BE2C (cell line): ENCODE results near the gene RPS6KA2.

ENCODE experiments used
- DNase-seq: peaks from one replicate; pipeline ENCODE4 v3.0.0-alpha.2; 2020
- H3K27me3 ChIP-seq: fragments of 250-450 bp; sonication (Bioruptor Pico); 2 replicates; pipeline ENCODE4 v1.5.1; 2020; ENCODE audit warnings: mild to moderate bottlenecking
- H3K36me3 ChIP-seq: fragments of 250-450 bp; sonication (Bioruptor Pico); 2 replicates; pipeline ENCODE4 v1.5.1; 2020; ENCODE audit warnings: mild to moderate bottlenecking
- H3K4me1 ChIP-seq: fragments of 250-450 bp; sonication (Bioruptor Pico); 2 replicates; pipeline ENCODE4 v1.5.1; 2020
- H3K4me3 ChIP-seq: 2 replicates; pipeline ENCODE4 v1.5.1; 2011; ENCODE audit warnings: low read depth, low read length
- H3K9me3 ChIP-seq: fragments of 250-450 bp; sonication (Bioruptor Pico); 2 replicates; pipeline ENCODE4 v1.5.1; 2020
- TF ChIP-seq, protein P1 (sequence below): IDR thresholded peaks from 2 replicates; pipeline ENCODE4 v1.5.1; 2012; ENCODE audit warnings: mild to moderate bottlenecking, low read depth, low read length

The RPS6KA2 gene

DNA sequence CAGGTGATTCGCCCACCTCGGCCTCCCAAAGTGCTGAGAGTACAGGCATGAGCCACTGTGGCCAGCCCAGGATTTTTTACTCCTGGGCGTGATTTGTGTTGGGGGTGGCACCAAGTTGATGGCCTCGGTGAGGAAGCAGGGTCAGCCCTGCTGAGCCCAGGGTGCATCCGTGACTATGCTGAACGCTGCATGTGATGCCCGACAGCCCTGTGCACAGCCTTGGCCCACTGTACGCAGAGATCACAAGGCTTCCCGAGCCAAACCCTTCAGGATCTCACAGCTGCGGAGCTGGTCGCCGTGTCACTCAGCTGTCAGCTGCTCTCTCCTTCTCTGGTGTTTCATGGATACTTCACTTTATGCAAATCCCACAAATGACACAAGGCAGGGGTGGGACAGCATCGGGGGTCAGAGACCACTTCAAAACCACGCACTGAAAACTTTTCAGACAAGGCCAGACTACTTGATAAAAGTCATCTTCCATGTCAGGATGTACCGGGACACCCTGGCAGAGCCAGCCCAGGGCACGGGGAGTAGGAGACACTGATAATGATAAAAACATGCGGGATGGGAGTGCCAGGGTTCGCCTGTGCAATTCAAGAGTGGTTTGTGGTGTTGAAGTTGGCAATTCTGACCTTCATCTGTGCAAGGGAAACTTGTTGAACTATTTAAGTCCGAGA lies 31.2 kb upstream of the RPS6KA2 start:
- Histone ChIP-seq H3K9me3 (no peaks in the 10 kb centered on the region), H3K4me3 (no peak overlapping the region), H3K4me1 (peaks cover 18% of the 10 kb centered on the region), H3K36me3 (no peaks in the 10 kb centered on the region), H3K27me3 (no peaks in the 10 kb centered on the region)
- no peak for DNase-seq
- TF ChIP-seq, protein P1, sequence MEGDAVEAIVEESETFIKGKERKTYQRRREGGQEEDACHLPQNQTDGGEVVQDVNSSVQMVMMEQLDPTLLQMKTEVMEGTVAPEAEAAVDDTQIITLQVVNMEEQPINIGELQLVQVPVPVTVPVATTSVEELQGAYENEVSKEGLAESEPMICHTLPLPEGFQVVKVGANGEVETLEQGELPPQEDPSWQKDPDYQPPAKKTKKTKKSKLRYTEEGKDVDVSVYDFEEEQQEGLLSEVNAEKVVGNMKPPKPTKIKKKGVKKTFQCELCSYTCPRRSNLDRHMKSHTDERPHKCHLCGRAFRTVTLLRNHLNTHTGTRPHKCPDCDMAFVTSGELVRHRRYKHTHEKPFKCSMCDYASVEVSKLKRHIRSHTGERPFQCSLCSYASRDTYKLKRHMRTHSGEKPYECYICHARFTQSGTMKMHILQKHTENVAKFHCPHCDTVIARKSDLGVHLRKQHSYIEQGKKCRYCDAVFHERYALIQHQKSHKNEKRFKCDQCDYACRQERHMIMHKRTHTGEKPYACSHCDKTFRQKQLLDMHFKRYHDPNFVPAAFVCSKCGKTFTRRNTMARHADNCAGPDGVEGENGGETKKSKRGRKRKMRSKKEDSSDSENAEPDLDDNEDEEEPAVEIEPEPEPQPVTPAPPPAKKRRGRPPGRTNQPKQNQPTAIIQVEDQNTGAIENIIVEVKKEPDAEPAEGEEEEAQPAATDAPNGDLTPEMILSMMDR = no peak

DNA sequence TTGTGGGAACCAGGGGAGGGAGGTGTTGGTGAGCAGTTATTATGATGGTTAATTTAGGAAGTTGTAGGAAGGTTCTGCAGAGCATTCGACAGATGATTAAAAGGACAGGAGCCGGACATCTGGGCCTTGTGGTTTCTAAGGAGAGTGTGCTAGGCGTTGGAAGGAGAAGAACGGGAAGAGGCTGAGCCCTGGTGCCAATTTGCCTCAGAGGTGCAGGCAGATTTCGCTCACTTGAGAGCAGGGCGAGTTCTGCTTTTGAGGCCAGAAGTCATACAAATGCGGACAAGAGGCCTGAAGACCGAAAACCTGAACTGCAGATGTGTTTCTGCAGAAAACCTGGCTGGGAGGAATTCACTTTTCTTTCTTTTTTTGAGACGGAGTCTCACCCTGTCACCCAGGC lies 30.5 kb upstream of the RPS6KA2 start:
- no peaks in the 10 kb centered on the region for H3K36me3 ChIP-seq
- H3K4me1 ChIP-seq = peaks cover 24% of the 10 kb centered on the region
- no peaks in the 10 kb centered on the region for H3K9me3 ChIP-seq
- DNase-seq = no peak
- TF ChIP-seq, protein P1 = no peak
- no peak overlapping the region for H3K4me3 ChIP-seq
- no peaks in the 10 kb centered on the region for H3K27me3 ChIP-seq

DNA sequence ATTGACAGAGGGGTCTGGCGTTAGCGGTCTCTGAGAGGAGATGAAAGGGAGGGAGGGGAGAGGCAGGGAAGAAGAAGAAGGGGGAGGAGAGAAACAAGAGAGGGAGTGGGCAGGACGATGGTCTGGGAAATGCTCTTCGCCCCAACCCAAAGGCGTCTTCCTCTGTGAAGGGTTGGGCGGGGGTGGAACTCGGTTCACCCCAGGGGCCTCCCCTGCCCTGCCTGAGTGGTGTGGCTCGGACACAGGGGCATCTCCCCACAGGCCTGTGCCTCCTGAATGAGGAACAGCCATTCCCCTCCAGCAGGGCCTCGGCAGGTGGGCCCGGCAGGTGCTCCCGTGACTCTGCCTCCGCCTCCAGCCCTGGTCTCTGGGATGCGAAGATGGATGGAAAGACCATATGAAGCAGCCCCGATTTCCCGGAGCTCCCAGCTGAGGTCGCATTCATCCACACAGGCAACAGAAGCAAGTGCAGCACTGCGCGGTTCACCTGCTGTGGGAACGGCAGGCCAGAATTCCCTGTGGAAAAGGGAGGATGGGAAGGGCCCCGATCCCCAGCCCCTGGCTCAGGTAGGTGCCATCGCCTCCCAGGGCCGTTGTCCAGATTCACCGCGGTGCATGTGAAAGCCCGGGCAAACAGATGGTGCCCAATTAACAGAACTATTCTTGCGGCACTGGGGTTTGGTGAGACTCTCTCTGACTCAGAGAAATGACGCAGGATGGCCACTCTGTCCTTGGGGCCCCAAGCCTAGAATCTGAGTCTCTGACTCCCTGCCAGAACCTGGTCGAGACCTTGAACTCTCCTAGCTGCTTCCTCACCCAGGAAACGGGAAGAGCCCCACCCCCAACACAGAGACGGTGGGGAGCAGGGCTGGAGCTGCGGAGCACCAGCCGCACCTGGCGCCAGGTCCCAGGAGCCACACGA lies 29.4 kb upstream of the RPS6KA2 start:
- DNase-seq = no peak
- no peaks in the 10 kb centered on the region for H3K36me3 ChIP-seq
- no peaks in the 10 kb centered on the region for H3K27me3 ChIP-seq
- H3K9me3 ChIP-seq = no peaks in the 10 kb centered on the region
- H3K4me3 ChIP-seq = no peak overlapping the region
- H3K4me1 ChIP-seq = peaks cover 31% of the 10 kb centered on the region
- TF ChIP-seq, protein P1 = no peak

DNA sequence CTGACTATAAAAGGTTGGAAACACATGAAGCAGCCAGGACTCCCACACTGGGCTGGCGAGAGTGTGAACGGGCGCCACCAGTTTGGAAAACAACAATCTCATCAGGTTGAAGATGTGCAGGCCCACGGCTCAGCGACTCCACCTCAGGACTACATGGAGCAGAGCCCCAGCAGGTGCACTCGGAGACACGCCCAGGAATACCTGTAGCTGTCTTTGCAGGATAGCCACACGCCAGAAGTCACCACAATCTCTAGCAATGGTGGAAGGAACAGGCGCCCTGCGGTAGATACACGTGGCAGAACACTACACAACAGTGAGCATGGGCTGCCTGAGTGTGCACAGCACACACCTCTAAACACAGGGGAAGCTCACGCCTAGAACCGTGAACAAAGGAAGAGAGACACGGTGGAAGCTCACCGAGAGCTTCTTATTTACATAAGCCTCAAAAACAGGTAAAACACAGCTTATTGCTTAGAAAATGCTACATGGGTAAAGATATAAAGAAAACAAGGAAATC lies 28.7 kb upstream of the RPS6KA2 start:
- no peak overlapping the region for H3K4me3 ChIP-seq
- no peaks in the 10 kb centered on the region for H3K9me3 ChIP-seq
- no peaks in the 10 kb centered on the region for H3K27me3 ChIP-seq
- H3K4me1 ChIP-seq = peaks cover 33% of the 10 kb centered on the region
- no peaks in the 10 kb centered on the region for H3K36me3 ChIP-seq
- TF ChIP-seq, protein P1 = no peak
- no peak for DNase-seq

DNA sequence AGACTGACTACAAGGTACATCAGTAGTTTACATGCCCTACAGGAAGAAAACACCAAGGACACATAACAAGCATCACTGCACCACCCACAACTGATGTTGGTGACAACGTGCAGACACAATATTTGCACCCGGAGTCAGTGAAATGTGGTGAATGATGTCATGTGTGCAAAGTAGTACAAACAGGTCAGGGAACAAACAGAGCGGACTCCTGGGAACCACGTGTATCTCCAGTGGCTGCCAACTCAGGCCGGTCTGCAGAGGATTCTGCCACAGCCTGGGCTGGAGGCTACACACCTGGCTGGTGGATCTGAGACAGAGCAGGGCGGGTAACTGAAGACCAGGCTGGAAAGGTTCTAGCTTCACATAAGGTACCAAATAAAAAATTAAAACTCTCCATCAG lies 28.2 kb upstream of the RPS6KA2 start:
- peaks cover 28% of the 10 kb centered on the region for H3K4me1 ChIP-seq
- no peaks in the 10 kb centered on the region for H3K27me3 ChIP-seq
- TF ChIP-seq, protein P1 = no peak

More for the DNA sequence above, 28.2 kb upstream of the RPS6KA2 start:
- peak; percentile 46 for DNase-seq
- no peaks in the 10 kb centered on the region for H3K9me3 ChIP-seq
- no peak overlapping the region for H3K4me3 ChIP-seq
- H3K36me3 ChIP-seq = no peaks in the 10 kb centered on the region
